ENCODE results near the gene ABHD17B.

DNA sequence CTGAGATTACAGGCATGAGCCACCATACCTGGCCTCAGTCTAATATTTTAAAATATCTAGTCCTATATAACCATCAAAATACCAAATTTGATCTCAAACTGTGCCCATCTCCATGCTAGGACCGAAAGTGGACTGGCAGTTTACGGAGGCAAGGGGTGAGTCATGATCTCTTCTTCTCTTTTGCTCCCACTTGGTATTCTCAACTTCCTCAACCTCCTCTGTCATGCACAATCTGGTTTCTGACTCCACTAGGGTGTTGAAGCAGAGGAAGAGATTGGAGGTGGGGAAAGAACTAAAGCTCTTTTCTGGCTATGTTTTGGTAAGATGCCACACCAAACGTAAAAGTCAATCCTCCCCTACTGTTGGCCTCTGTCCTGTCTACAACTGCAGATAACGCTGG lies 86.7 kb downstream of the ABHD17B start:
- TF ChIP-seq, protein P1, sequence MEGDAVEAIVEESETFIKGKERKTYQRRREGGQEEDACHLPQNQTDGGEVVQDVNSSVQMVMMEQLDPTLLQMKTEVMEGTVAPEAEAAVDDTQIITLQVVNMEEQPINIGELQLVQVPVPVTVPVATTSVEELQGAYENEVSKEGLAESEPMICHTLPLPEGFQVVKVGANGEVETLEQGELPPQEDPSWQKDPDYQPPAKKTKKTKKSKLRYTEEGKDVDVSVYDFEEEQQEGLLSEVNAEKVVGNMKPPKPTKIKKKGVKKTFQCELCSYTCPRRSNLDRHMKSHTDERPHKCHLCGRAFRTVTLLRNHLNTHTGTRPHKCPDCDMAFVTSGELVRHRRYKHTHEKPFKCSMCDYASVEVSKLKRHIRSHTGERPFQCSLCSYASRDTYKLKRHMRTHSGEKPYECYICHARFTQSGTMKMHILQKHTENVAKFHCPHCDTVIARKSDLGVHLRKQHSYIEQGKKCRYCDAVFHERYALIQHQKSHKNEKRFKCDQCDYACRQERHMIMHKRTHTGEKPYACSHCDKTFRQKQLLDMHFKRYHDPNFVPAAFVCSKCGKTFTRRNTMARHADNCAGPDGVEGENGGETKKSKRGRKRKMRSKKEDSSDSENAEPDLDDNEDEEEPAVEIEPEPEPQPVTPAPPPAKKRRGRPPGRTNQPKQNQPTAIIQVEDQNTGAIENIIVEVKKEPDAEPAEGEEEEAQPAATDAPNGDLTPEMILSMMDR (IDR thresholded peaks at IDR 0.05): no peak
- TF ChIP-seq POLR2A (IDR thresholded peaks at IDR 0.05): no peak

All from adrenal gland (tissue), 5 donors.